WTC11 (cell line): ENCODE results near the gene PLEKHA6. TPM values are rescaled to one million over a fixed set of nuclear protein-coding genes. Genes with fewer than 3 reads are reported as not detected.

Source experiments
- ATAC-seq: fragments of 200-7000 bp; cut with Tn5 transposase; 2 replicates; pipeline ENCODE4 v1.10.0; 2021; ENCODE audit warnings: mild to moderate bottlenecking, moderate library complexity
- CTCF ChIA-PET: fragments of 300-600 bp; sonication (Branson Sonifier 250); formaldehyde crosslinking; loops from one replicate; lab custom pipeline; 2021; ENCODE audit warnings: antibody characterized with exemption; lab: Charles Lee
- POLR2A ChIA-PET: fragments of 350-600 bp; sonication (Branson Sonifier 250); formaldehyde crosslinking; loops from one replicate; lab custom pipeline; 2021; ENCODE audit warnings: antibody characterized with exemption; lab: Charles Lee
- DNase-seq: peaks from one replicate; pipeline ENCODE4 v3.0.0; 2021; ENCODE audit warnings: low spot score
- H3K27ac Mint-ChIP-seq: 2 replicates; pipeline ENCODE4 v1.8.0; 2021; ENCODE audit warnings: mixed read lengths
- H3K27me3 Mint-ChIP-seq: 2 replicates; pipeline ENCODE4 v1.8.0; 2021; ENCODE audit warnings: low read depth, mild to moderate bottlenecking, moderate library complexity, mixed read lengths
- H3K36me3 Mint-ChIP-seq: 2 replicates; pipeline ENCODE4 v1.8.0; 2021; ENCODE audit warnings: mixed read lengths
- H3K4me1 Mint-ChIP-seq: 2 replicates; pipeline ENCODE4 v1.8.0; 2022; ENCODE audit warnings: mixed read lengths
- H3K4me3 Mint-ChIP-seq: 2 replicates; pipeline ENCODE4 v1.8.0; 2021; ENCODE audit warnings: mild to moderate bottlenecking, moderate library complexity, mixed read lengths
- H3K9me3 Mint-ChIP-seq: 2 replicates; pipeline ENCODE4 v1.8.0; 2021; ENCODE audit warnings: mixed read lengths
- AFF4 ChIP-seq: sonication (generic); formaldehyde crosslinking; IDR thresholded peaks from 2 replicates; pipeline ENCODE4 v1.8.1; 2023; ENCODE audit warnings: mild to moderate bottlenecking, missing genetic modification reagents, borderline replicate concordance
- E2F5 ChIP-seq: sonication (generic); formaldehyde crosslinking; IDR thresholded peaks from 2 replicates; pipeline ENCODE4 v1.8.1; 2022; ENCODE audit warnings: mild to moderate bottlenecking, moderate library complexity, missing genetic modification reagents
- EMX1 ChIP-seq: fragments of 250-450 bp; sonication (Bioruptor Pico); IDR thresholded peaks from 2 replicates; pipeline ENCODE4 v1.8.0; 2021; ENCODE audit warnings: mild to moderate bottlenecking
- ETV6 ChIP-seq: sonication (generic); formaldehyde crosslinking; IDR thresholded peaks from 2 replicates; pipeline ENCODE4 v1.8.1; 2022; ENCODE audit warnings: mild to moderate bottlenecking, missing genetic modification reagents
- GABPB1 ChIP-seq: sonication (generic); formaldehyde crosslinking; IDR thresholded peaks from 2 replicates; pipeline ENCODE4 v1.8.1; 2023; ENCODE audit warnings: mild to moderate bottlenecking, missing genetic modification reagents
- GTF2I ChIP-seq: fragments of 250-450 bp; sonication (Bioruptor Pico); conservative IDR thresholded peaks from 2 replicates; pipeline ENCODE4 v1.4.0; 2021; ENCODE audit warnings: mild to moderate bottlenecking
- HMGA2 ChIP-seq: fragments of 250-450 bp; sonication (Bioruptor Pico); IDR thresholded peaks from 2 replicates; pipeline ENCODE4 v1.4.0; 2021; ENCODE audit warnings: mild to moderate bottlenecking, moderate library complexity
- IRF1 ChIP-seq: sonication (generic); formaldehyde crosslinking; IDR thresholded peaks from 2 replicates; pipeline ENCODE4 v1.8.0; 2023; ENCODE audit warnings: missing genetic modification reagents
- MLX ChIP-seq: sonication (generic); formaldehyde crosslinking; IDR thresholded peaks from 2 replicates; pipeline ENCODE4 v1.8.1; 2023; ENCODE audit warnings: mild to moderate bottlenecking, missing genetic modification reagents, moderate library complexity
- NFE2L1 ChIP-seq: sonication (generic); formaldehyde crosslinking; IDR thresholded peaks from 2 replicates; pipeline ENCODE4 v1.8.1; 2023; ENCODE audit warnings: missing genetic modification reagents
- NFYB ChIP-seq: sonication (generic); formaldehyde crosslinking; conservative IDR thresholded peaks from 2 replicates; pipeline ENCODE4 v1.8.0; 2022; ENCODE audit warnings: low read depth, missing genetic modification reagents
- PRDM15 ChIP-seq: sonication (generic); formaldehyde crosslinking; IDR thresholded peaks from 2 replicates; pipeline ENCODE4 v1.8.0; 2022; ENCODE audit warnings: missing genetic modification reagents
- RELA ChIP-seq: sonication (generic); formaldehyde crosslinking; IDR thresholded peaks from 2 replicates; pipeline ENCODE4 v1.8.1; 2022; ENCODE audit warnings: missing genetic modification reagents, mild to moderate bottlenecking, borderline replicate concordance
- SMAD4 ChIP-seq: sonication (generic); formaldehyde crosslinking; IDR thresholded peaks from 2 replicates; pipeline ENCODE4 v1.8.0; 2022; ENCODE audit warnings: mild to moderate bottlenecking, missing genetic modification reagents
- ZMAT4 ChIP-seq: fragments of 250-450 bp; sonication (Bioruptor Pico); IDR thresholded peaks from 2 replicates; pipeline ENCODE4 v1.9.0; 2021; ENCODE audit warnings: mild to moderate bottlenecking
- ZNF138 ChIP-seq: sonication (generic); formaldehyde crosslinking; conservative IDR thresholded peaks from 2 replicates; pipeline ENCODE4 v1.8.1; 2022; ENCODE audit warnings: mild to moderate bottlenecking, moderate library complexity, missing genetic modification reagents
- ZNF281 ChIP-seq: sonication (generic); formaldehyde crosslinking; IDR thresholded peaks from 2 replicates; pipeline ENCODE4 v1.8.0; 2023; ENCODE audit warnings: mild to moderate bottlenecking, missing genetic modification reagents
- ZNF423 ChIP-seq: fragments of 250-450 bp; sonication (Bioruptor Pico); IDR thresholded peaks from 2 replicates; pipeline ENCODE4 v2.1.2; 2022; ENCODE audit warnings: mild to moderate bottlenecking, moderate library complexity
- ZNF512 ChIP-seq: sonication (generic); formaldehyde crosslinking; IDR thresholded peaks from 2 replicates; pipeline ENCODE4 v1.8.1; 2022; ENCODE audit warnings: missing genetic modification reagents, borderline replicate concordance
- ZSCAN18 ChIP-seq: fragments of 250-450 bp; sonication (Bioruptor Pico); IDR thresholded peaks from 2 replicates; pipeline ENCODE4 v2.1.2; 2022; ENCODE audit warnings: mild to moderate bottlenecking, moderate library complexity
- total RNA-seq: library from RNA; stranded (reverse); gene quantifications from 3 replicates; pipeline ENCODE4 v1.2.3, GENCODE V29; 2021

Gene PLEKHA6
- total RNA-seq, 1 experiment from 2014 or later: 11.6 TPM

GRCh38 chr1:204344665-204345355 lies 14.9 kb downstream of the PLEKHA6 start:
- DNase-seq: no peak
- peaks cover 70% of the 10 kb centered on the region for H3K4me1 Mint-ChIP-seq
- POLR2A ChIA-PET: no interaction called here
- H3K27me3 Mint-ChIP-seq: peaks cover 12% of the 10 kb centered on the region
- no peak overlapping the region for H3K4me3 Mint-ChIP-seq
- no peaks in the 10 kb centered on the region for H3K36me3 Mint-ChIP-seq
- CTCF ChIA-PET: interaction anchor here (0.7 to 2.9 kb wide), 7 partner anchors 14 to 131 kb away, joined by 3 to 11 read pairs (median 7); partner anchors contain the start of genes GOLT1A and PLEKHA6
- H3K27ac Mint-ChIP-seq: no peak overlapping the region
- H3K9me3 Mint-ChIP-seq: no peaks in the 10 kb centered on the region
- ATAC-seq: no peak
- TF ChIP-seq GABPB1 (CRISPR knock-in tag) (no peak), ZSCAN18 (CRISPR knock-in tag) (no peak), GTF2I (no peak), E2F5 (CRISPR knock-in tag) (no peak), ZNF423 (CRISPR knock-in tag) (no peak), IRF1 (CRISPR knock-in tag) (no peak), MLX (CRISPR knock-in tag) (no peak), RELA (no peak), ETV6 (CRISPR knock-in tag) (no peak), ZNF512 (no peak), NFE2L1 (CRISPR knock-in tag) (no peak), ZMAT4 (CRISPR knock-in tag) (no peak), NFYB (CRISPR knock-in tag) (no peak), PRDM15 (CRISPR knock-in tag) (no peak), HMGA2 (no peak), ZNF281 (CRISPR knock-in tag) (no peak), AFF4 (CRISPR knock-in tag) (no peak), SMAD4 (CRISPR knock-in tag) (no peak), EMX1 (CRISPR knock-in tag) (no peak), ZNF138 (CRISPR knock-in tag) (no peak)
